K562 (cell line): ENCODE data around the gene MTOR. TPM values are rescaled to one million over a fixed set of nuclear protein-coding genes. Genes with fewer than 3 reads are reported as not detected.
A peak's percentile ranks its signal among the peaks of the same experiment; 100 is the strongest.

Experiments used
- ATAC-seq: fragments of 200-7000 bp; cut with Tn5 transposase; 3 replicates; pipeline ENCODE4 v1.9.1; 2020; ENCODE audit warnings: moderate library complexity
- BruUV-seq: library from RNA; stranded (reverse); fragments of 400-500 nt; replicated peaks from 2 replicates; lab custom pipeline; 2021; lab: Mats Ljungman, UMichigan
- CTCF ChIA-PET: fragments of 300-600 bp; formaldehyde crosslinking; extraction: SDS; loops from one replicate; lab custom pipeline; 2021; ENCODE audit warnings: low intra/inter-chr PET ratio; lab: Yijun Ruan, JAX
- POLR2A ChIA-PET: fragments of 300-600, 350-650 bp; sonication (Branson Sonifier 250); formaldehyde crosslinking; extraction: SDS; loops from one replicate; lab custom pipeline; 2021; ENCODE audit warnings: antibody characterized with exemption, inconsistent platforms; lab: Yijun Ruan, JAX
- DNase-seq, 4 experiments: peaks; one replicate each; pipeline versions ENCODE4 v3.0.0 to v3.0.0-alpha.2; 2011 to 2018; ENCODE audit warnings: low spot score in 3 of 4, mixed read lengths in 3 of 4; ENCODE audit errors: extremely low read depth in 1 of 4
- FAIRE-seq: peaks from 2 replicates; lab custom pipeline; 2011; peaks lifted over from hg19 to GRCh38; lab: Jason Lieb, UNC
- H2AFZ ChIP-seq: 2 replicates; pipeline ENCODE4 v1.6.0; 2011; ENCODE audit warnings: low read depth, low read length, control low read depth, inconsistent platforms
- H3K27ac ChIP-seq: fragments of 200-600 bp; 3 replicates; pipeline ENCODE4 v1.8.0; 2011; ENCODE audit warnings: low read depth, mild to moderate bottlenecking, control low read depth, inconsistent platforms, low read length, moderate library complexity, mixed read lengths; ENCODE audit errors: extremely low read depth
- H3K27me3 ChIP-seq, 2 experiments: fragments of 300-600 bp in 1 of 2; 2 replicates in 1 of 2; 3 replicates in 1 of 2; pipeline versions ENCODE4 v1.6.0 to v1.8.0; 2011; ENCODE audit warnings: inconsistent platforms in 2 of 2, low read length in 2 of 2, mild to moderate bottlenecking in 1 of 2, mixed read lengths in 1 of 2, moderate library complexity in 1 of 2; ENCODE audit not compliant: control insufficient read depth in 2 of 2, insufficient read depth in 2 of 2
- H3K36me3 ChIP-seq: fragments of 300-600 bp; 3 replicates; pipeline ENCODE4 v1.8.0; 2011; ENCODE audit warnings: mild to moderate bottlenecking, low read length, inconsistent platforms; ENCODE audit not compliant: control insufficient read depth, insufficient read depth
- H3K4me1 ChIP-seq, 2 experiments: fragments of 200-600 bp in 1 of 2; replicated peaks in 1 of 2; 2 replicates in 1 of 2; 3 replicates in 1 of 2; pipeline versions ENCODE4 v1.5.1 to v1.8.0; 2011; ENCODE audit warnings: inconsistent platforms in 2 of 2, low read length in 2 of 2, mild to moderate bottlenecking in 1 of 2, mixed read lengths in 1 of 2, moderate library complexity in 1 of 2; ENCODE audit not compliant: control insufficient read depth in 2 of 2, insufficient read depth in 2 of 2
- H3K4me2 ChIP-seq: 2 replicates; pipeline ENCODE4 v1.6.1; 2011; ENCODE audit warnings: low read length, control low read depth, inconsistent platforms, mixed read lengths; ENCODE audit not compliant: insufficient read depth
- H3K4me3 ChIP-seq: fragments of 200-600 bp; sonication (generic), shearing (Covaris generic); 2 replicates; pipeline ENCODE4 v1.5.1; 2016; ENCODE audit warnings: control low read depth, inconsistent platforms
- H3K79me2 ChIP-seq: fragments of 200-600 bp; 3 replicates; pipeline ENCODE4 v1.8.0; 2011; ENCODE audit warnings: low read length, inconsistent platforms; ENCODE audit not compliant: control insufficient read depth, insufficient read depth
- H3K9ac ChIP-seq, 2 experiments: 2 replicates each; pipeline versions ENCODE4 v1.6.0 to v1.6.1; 2011; ENCODE audit warnings: low read depth in 2 of 2, low read length in 2 of 2, control low read depth in 1 of 2, inconsistent platforms in 1 of 2, mild to moderate bottlenecking in 1 of 2, mixed read lengths in 1 of 2; ENCODE audit not compliant: insufficient read depth in 1 of 2
- H3K9me1 ChIP-seq: one replicate; pipeline ENCODE4 v1.6.0; 2011; ENCODE audit warnings: inconsistent platforms, mild to moderate bottlenecking, low read length, moderate library complexity; ENCODE audit not compliant: control insufficient read depth, insufficient read depth
- H3K9me3 ChIP-seq: replicated peaks from 2 replicates; pipeline ENCODE4 v1.5.1; 2011; ENCODE audit warnings: low read depth, low read length, inconsistent platforms; ENCODE audit not compliant: control insufficient read depth, insufficient read depth
- H4K20me1 ChIP-seq: replicated peaks from 2 replicates; pipeline ENCODE4 v1.6.1; 2011; ENCODE audit warnings: low read length, inconsistent platforms, mixed read lengths; ENCODE audit not compliant: control insufficient read depth, insufficient read depth
- NCOA4 ChIP-seq: fragments of 450-650 bp; IDR thresholded peaks from 2 replicates; pipeline ENCODE4 v1.6.1; 2018; ENCODE audit warnings: mild to moderate bottlenecking; ENCODE audit not compliant: partially characterized antibody
- NFYB ChIP-seq: IDR thresholded peaks from 2 replicates; pipeline ENCODE4 v1.6.1; 2011; ENCODE audit warnings: mild to moderate bottlenecking, moderate library complexity; ENCODE audit not compliant: insufficient read length; ENCODE audit errors: extremely low read depth
- SMARCC2 ChIP-seq: fragments of 450-650 bp; IDR thresholded peaks from 2 replicates; pipeline ENCODE4 v1.6.1; 2017; ENCODE audit warnings: antibody characterized with exemption, moderate library complexity, mild to moderate bottlenecking, low read depth
- SRF ChIP-seq, 2 experiments: fragments of 250-450, 450-650 bp in 1 of 2; sonication (Bioruptor Pico) in 1 of 2; sonication (generic) in 1 of 2; formaldehyde crosslinking; IDR thresholded peaks; 2 replicates each; pipeline versions ENCODE4 v1.5.0 to v1.5.1; 2020 to 2022; ENCODE audit warnings: mild to moderate bottlenecking in 1 of 2, missing genetic modification reagents in 1 of 2
- SUPT5H ChIP-seq: fragments of 450-650 bp; IDR thresholded peaks from 2 replicates; pipeline ENCODE4 v1.6.1; 2016
- USF2 ChIP-seq: sonication (generic); formaldehyde crosslinking; IDR thresholded peaks from 2 replicates; pipeline ENCODE4 v1.5.0; 2020; ENCODE audit warnings: missing genetic modification reagents
- ZBTB1 ChIP-seq: sonication (generic); formaldehyde crosslinking; IDR thresholded peaks from 2 replicates; pipeline ENCODE4 v1.8.1; 2023; ENCODE audit warnings: missing genetic modification reagents, low read depth, mild to moderate bottlenecking, borderline replicate concordance
- ZNF280B ChIP-seq: fragments of 250-450 bp; sonication (Bioruptor Pico); IDR thresholded peaks from 2 replicates; pipeline ENCODE4 v1.5.1; 2021; ENCODE audit warnings: mild to moderate bottlenecking
- ZNF316 ChIP-seq: fragments of 450-650 bp; IDR thresholded peaks from 2 replicates; pipeline ENCODE4 v1.6.1; 2016
- WGBS: fragments of 100-300 bp; shearing (Covaris generic); methylation state at CpG from one replicate; pipeline ENCODE4 v1.1.6; 2016; ENCODE audit warnings: low coverage, mixed read lengths; ENCODE audit not compliant: insufficient coverage; ENCODE audit errors: missing lambda C conversion rate; 5-methylcytosine and 5-hydroxymethylcytosine counted together
- in situ Hi-C: fragments of 300-500 bp; cut with MboI; formaldehyde crosslinking; loops from 4 replicates; pipeline ENCODE4 v1.15.0; 2018; ENCODE audit warnings: inconsistent platforms, mixed read lengths
- intact Hi-C: fragments of 100-400 bp; cut with micrococcal nuclease; formaldehyde crosslinking; loops from 2 replicates; pipeline ENCODE4 v1.14.2; 2022
- polyA plus RNA-seq, 8 experiments: library from polyadenylated mRNA; depleted of rRNA in 4 of 8; stranded (reverse) in 5 of 8; unstranded in 3 of 8; fragments of >200 nt; fragmentation: Nextera tagmentation in 2 of 8; fragmentation: Illumina TruSeq in 1 of 8; extraction: Ambion mirVana in 2 of 8; extraction: Trizol in 1 of 8; gene quantifications; 2 replicates each; pipeline versions ENCODE4 v1.2.1 to v1.2.3, GENCODE V29; 2011 to 2014; ENCODE audit warnings: inconsistent platforms in 1 of 8, missing spikeins in 1 of 8
- total RNA-seq, 7 experiments: library from RNA; depleted of rRNA in 6 of 7; stranded (reverse); fragments of >200 nt in 6 of 7; fragmentation: Illumina TruSeq in 2 of 7; extraction: Trizol in 2 of 7; gene quantifications; 2 replicates each; pipeline versions ENCODE4 v1.2.1 to v1.2.3, GENCODE V29; 2011 to 2021; ENCODE audit warnings: low replicate concordance in 1 of 7

MTOR gene
- total and polyA plus RNA-seq, 9 of the 15 experiments (the other 6 are each of a cell fraction or from before 2014, with no cell fraction given) = 11.4 to 71.4 (median 52.2) TPM

GRCh38 chr1:11126569-11126968, 135.8 kb downstream of the MTOR start:
- DNase-seq (peak in 1 of 4 experiments; percentile 39), FAIRE-seq (no peak), ATAC-seq (peak; percentile 51; the same call in 1 of the 3 replicates)
- CTCF ChIA-PET = no interaction called here
- POLR2A ChIA-PET = interaction anchor here (0.7 to 1.2 kb wide), 3 partner anchors 23 to 151 kb away, joined by 3 to 6 read pairs (median 4); partner anchors contain the start of gene EXOSC10
- 80% methylated on average over 5 of the region's 5 CpGs for WGBS
- intact Hi-C loops (no loop called here), in situ Hi-C loops (no loop called here)
- H3K4me1 ChIP-seq = no peaks in the 10 kb centered on the region
- no peak overlapping the region for H2AFZ ChIP-seq
- H3K79me2 ChIP-seq = no peaks in the 10 kb centered on the region
- H3K27ac ChIP-seq = no peak overlapping the region
- no peak overlapping the region for H3K4me3 ChIP-seq
- no peaks in the 10 kb centered on the region for H3K27me3 ChIP-seq
- peaks cover 87% of the 10 kb centered on the region for H3K36me3 ChIP-seq
- no peaks in the 10 kb centered on the region for H4K20me1 ChIP-seq
- H3K9me1 ChIP-seq = no peaks in the 10 kb centered on the region
- TF ChIP-seq NCOA4 (no peak), ZNF280B (CRISPR knock-in tag) (no peak), SMARCC2 (no peak), USF2 (CRISPR knock-in tag) (0 out of 2 replicates have a peak, but pooled peaks have one; percentile 13), ZNF316 (0 out of 2 replicates have a peak, but pooled peaks have one; percentile 4), SRF (CRISPR knock-in tag; IDR thresholded peaks at IDR 0.05) (no peak), ZBTB1 (CRISPR knock-in tag) (no peak), SUPT5H (no peak), NFYB (peak; percentile 18)
- BruUV-seq = no TSS peak
- H3K9ac ChIP-seq = no peak overlapping the region
- no peaks in the 10 kb centered on the region for H3K9me3 ChIP-seq
- H3K4me2 ChIP-seq = no peak overlapping the region
